WTC11 (cell line): ENCODE measurements around the gene AQP5.

Experiments
- ATF6 ChIP-seq: sonication (generic); formaldehyde crosslinking; IDR thresholded peaks from 2 replicates; pipeline ENCODE4 v1.8.1; 2023; ENCODE audit warnings: mild to moderate bottlenecking, missing genetic modification reagents
- NR1H2 ChIP-seq: sonication (generic); formaldehyde crosslinking; IDR thresholded peaks from 2 replicates; pipeline ENCODE4 v1.9.0; 2021; ENCODE audit warnings: mild to moderate bottlenecking, moderate library complexity, missing genetic modification reagents
- NR2C2 ChIP-seq: sonication (generic); formaldehyde crosslinking; IDR thresholded peaks from 2 replicates; pipeline ENCODE4 v1.8.0; 2022; ENCODE audit warnings: mild to moderate bottlenecking, missing genetic modification reagents
- TF ChIP-seq, protein P1 (sequence below): fragments of 200-600 bp; IDR thresholded peaks from 2 replicates; pipeline ENCODE4 v1.8.0; 2022; ENCODE audit warnings: antibody characterized with exemption
- TF ChIP-seq, protein P2 (sequence below): sonication (generic); formaldehyde crosslinking; conservative IDR thresholded peaks from 2 replicates; pipeline ENCODE4 v1.8.1; 2022; ENCODE audit warnings: mild to moderate bottlenecking, missing genetic modification reagents

DNA sequence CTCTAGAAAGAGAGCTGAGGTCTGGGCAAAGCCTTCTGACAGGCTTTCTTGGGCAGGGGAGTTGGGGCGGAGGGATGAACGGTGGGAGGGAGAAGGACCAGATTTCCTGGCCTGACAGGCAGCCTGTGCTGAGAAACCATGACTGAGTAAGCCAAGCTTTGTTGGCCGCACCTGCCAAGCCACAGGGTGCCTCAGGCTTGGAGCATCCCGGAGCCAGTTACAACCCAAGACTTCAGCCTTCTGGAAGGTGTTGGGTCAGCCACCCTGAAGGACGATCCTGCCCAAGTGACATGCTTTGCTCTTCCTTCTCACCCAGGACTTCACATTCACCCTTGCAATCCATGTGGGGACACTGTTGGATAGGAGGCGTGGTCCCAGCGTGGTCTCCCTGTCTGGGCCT lies 32.1 kb upstream of the AQP5 start:
- no peak for TF ChIP-seq NR1H2 (CRISPR knock-in tag)
- no peak for TF ChIP-seq NR2C2 (CRISPR knock-in tag)
- TF ChIP-seq, protein P1, sequence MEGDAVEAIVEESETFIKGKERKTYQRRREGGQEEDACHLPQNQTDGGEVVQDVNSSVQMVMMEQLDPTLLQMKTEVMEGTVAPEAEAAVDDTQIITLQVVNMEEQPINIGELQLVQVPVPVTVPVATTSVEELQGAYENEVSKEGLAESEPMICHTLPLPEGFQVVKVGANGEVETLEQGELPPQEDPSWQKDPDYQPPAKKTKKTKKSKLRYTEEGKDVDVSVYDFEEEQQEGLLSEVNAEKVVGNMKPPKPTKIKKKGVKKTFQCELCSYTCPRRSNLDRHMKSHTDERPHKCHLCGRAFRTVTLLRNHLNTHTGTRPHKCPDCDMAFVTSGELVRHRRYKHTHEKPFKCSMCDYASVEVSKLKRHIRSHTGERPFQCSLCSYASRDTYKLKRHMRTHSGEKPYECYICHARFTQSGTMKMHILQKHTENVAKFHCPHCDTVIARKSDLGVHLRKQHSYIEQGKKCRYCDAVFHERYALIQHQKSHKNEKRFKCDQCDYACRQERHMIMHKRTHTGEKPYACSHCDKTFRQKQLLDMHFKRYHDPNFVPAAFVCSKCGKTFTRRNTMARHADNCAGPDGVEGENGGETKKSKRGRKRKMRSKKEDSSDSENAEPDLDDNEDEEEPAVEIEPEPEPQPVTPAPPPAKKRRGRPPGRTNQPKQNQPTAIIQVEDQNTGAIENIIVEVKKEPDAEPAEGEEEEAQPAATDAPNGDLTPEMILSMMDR: no peak
- TF ChIP-seq ATF6 (CRISPR knock-in tag): no peak
- TF ChIP-seq, protein P2, sequence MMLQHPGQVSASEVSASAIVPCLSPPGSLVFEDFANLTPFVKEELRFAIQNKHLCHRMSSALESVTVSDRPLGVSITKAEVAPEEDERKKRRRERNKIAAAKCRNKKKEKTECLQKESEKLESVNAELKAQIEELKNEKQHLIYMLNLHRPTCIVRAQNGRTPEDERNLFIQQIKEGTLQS (CRISPR knock-in tag): no peak
